ENCODE results near the gene ARHGAP5. TPM values are rescaled to one million over a fixed set of nuclear protein-coding genes. Genes with fewer than 3 reads are reported as not detected.
"Not testable (repeated sequence)": the region's sequence is repeated elsewhere in the genome, so short reads cannot be mapped to it uniquely, and the experiment has no call there.

The ARHGAP5 gene
- total RNA-seq, 2 donors from 2014 or later: 65.1 to 77.7 TPM

- H3K27ac Mint-ChIP-seq: no peak overlapping the region
- DNase-seq (no peak), ATAC-seq (no peak)
- no peak overlapping the region for H3K4me3 Mint-ChIP-seq
- H3K4me1 Mint-ChIP-seq: peaks cover 40% of the 10 kb centered on the region
- no peaks in the 10 kb centered on the region for H3K9me3 ChIP-seq (ENCODE audit: control insufficient read depth, low read length, poor library complexity, severe bottlenecking)
- H3K27me3 Mint-ChIP-seq: no peaks in the 10 kb centered on the region
- H3K36me3 Mint-ChIP-seq (ENCODE audit: low read depth): peaks cover 1% of the 10 kb centered on the region
Measured at GRCh38 chr14:32104803-32105202, 27.7 kb downstream of the ARHGAP5 start.

GRCh38 chr14:32109676-32110547 lies 32.8 kb downstream of the ARHGAP5 start:
- Mint-ChIP-seq H3K27me3 (no peaks in the 10 kb centered on the region), H3K4me1 (peaks cover 27% of the 10 kb centered on the region), H3K36me3 (ENCODE audit: low read depth) (peaks cover 2% of the 10 kb centered on the region), H3K27ac (peak overlapping the region; percentile 41), H3K4me3 (peak overlapping the region; percentile 47)
- ATAC-seq (no peak), DNase-seq (no peak)
- no peaks in the 10 kb centered on the region for H3K9me3 ChIP-seq (ENCODE audit: control insufficient read depth, low read length, poor library complexity, severe bottlenecking)

GRCh38 chr14:32110548-32110896 lies 33.4 kb downstream of the ARHGAP5 start:
- ATAC-seq: no peak
- peak overlapping the region; percentile 41 for H3K27ac Mint-ChIP-seq
- H3K4me1 Mint-ChIP-seq: peaks cover 27% of the 10 kb centered on the region
- peak overlapping the region; percentile 47 for H3K4me3 Mint-ChIP-seq
- no peak for DNase-seq
- no peaks in the 10 kb centered on the region for H3K27me3 Mint-ChIP-seq
- H3K36me3 Mint-ChIP-seq (ENCODE audit: low read depth): peaks cover 2% of the 10 kb centered on the region
- no peaks in the 10 kb centered on the region for H3K9me3 ChIP-seq (ENCODE audit: control insufficient read depth, low read length, poor library complexity, severe bottlenecking)

DNA sequence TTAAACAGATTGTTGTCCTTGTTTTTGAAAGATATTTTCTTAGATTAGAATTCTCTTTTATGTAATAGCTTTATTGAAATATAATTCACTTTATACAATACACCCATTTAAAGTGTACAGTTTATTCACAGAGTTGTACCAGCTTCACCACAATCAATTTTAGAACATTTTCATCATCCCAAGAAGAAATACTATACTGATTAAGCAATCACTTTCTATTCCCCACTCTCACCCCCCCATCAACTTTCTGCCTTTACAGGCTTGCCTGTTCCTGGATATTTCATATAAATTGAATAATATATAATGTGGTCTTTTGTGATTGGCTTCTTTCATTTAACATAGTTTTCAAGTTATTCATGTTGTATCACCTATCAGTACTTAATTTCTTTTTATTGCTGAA lies 44.4 kb downstream of the ARHGAP5 start:
- H3K4me1 Mint-ChIP-seq: peaks cover 33% of the 10 kb centered on the region

DNA sequence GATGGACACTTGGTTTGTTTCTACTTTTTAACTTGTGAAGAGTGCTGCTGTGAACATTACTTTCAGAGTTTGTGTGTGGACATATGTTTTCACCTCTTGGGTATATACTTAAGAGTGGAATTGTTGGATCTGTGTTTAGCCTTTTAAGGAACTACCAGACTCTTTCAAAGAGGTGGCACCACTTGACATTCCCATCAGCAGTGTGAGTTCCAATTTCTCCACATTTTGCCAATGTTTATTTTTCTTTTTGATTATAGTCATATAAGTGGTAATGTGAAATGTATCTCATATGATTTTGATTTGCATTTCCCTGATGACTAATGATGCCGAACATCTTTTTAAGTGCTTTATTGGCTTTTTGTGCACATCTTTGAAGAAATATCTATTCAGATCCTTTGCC lies 44.8 kb downstream of the ARHGAP5 start:
- ATAC-seq: no peak
- H3K4me3 Mint-ChIP-seq: no peak overlapping the region
- no peak for DNase-seq
- peaks cover 13% of the 10 kb centered on the region for H3K36me3 Mint-ChIP-seq (ENCODE audit: low read depth)
- peaks cover 33% of the 10 kb centered on the region for H3K4me1 Mint-ChIP-seq
- H3K9me3 ChIP-seq (ENCODE audit: control insufficient read depth, low read length, poor library complexity, severe bottlenecking): no peaks in the 10 kb centered on the region
- no peaks in the 10 kb centered on the region for H3K27me3 Mint-ChIP-seq
- H3K27ac Mint-ChIP-seq: no peak overlapping the region

More for the DNA sequence above, 44.4 kb downstream of the ARHGAP5 start:
- H3K27ac Mint-ChIP-seq: no peak overlapping the region
- H3K36me3 Mint-ChIP-seq (ENCODE audit: low read depth): peaks cover 13% of the 10 kb centered on the region
- no peak overlapping the region for H3K4me3 Mint-ChIP-seq
- H3K27me3 Mint-ChIP-seq: no peaks in the 10 kb centered on the region
- ATAC-seq (no peak), DNase-seq (no peak)
- H3K9me3 ChIP-seq (ENCODE audit: control insufficient read depth, low read length, poor library complexity, severe bottlenecking): no peaks in the 10 kb centered on the region

GRCh38 chr14:32126899-32127730 lies 50.0 kb downstream of the ARHGAP5 start:
- Mint-ChIP-seq H3K4me1 (peaks cover 33% of the 10 kb centered on the region), H3K36me3 (ENCODE audit: low read depth) (peaks cover 19% of the 10 kb centered on the region)
- not testable (repeated sequence) for H3K27ac Mint-ChIP-seq; H3K9me3 ChIP-seq (ENCODE audit: control insufficient read depth, low read length, poor library complexity, severe bottlenecking); H3K27me3 Mint-ChIP-seq; H3K4me3 Mint-ChIP-seq; DNase-seq; ATAC-seq

DNA sequence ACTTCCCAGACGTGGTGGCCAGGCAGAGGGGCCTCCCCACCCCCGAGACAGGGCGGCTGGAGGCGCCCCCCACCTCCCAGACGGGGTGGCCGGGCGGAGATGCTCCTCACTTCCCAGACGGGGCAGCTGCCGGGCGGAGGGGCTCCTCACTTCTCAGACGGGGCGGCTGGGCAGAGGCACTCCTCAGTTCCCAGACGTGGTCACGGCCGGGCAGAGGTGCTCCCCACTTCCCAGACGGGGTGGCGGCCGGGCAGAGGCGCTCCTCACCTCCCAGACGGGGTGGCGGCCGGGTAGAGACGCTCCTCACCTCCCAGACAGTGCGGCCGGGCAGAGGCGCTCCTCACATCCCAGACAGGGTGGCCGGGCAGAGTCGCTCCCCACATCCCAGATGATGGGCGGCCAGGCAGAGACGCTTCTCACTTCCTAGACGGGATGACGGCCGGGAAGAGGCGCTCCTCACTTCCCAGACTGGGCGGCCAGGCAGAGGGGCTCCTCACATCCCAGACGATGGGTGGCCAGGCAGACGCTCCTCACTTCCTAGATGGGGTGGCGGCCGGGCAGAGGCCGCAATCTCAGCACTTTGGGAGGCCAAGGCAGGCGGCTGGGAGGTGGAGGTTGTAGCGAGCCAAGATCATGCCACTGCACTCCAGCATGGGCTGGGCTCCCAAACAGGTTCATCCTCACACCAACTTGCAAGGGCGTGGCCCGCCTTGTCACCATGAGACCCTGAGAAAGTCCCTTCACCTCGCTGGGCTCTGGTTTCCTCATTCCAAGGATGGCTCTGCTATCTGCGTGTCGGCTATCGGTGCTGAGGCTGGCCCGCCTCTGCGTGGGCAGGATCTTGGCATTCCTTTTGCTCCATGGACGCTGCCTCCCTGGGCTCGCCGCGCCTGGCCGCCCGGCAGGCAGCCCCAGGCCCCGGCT lies 50.9 kb downstream of the ARHGAP5 start:
- H3K36me3 Mint-ChIP-seq (ENCODE audit: low read depth): peaks cover 19% of the 10 kb centered on the region
- ATAC-seq; DNase-seq; H3K9me3 ChIP-seq (ENCODE audit: control insufficient read depth, low read length, poor library complexity, severe bottlenecking); H3K4me3 Mint-ChIP-seq; H3K27ac Mint-ChIP-seq; H3K27me3 Mint-ChIP-seq: not testable (repeated sequence)
- peaks cover 33% of the 10 kb centered on the region for H3K4me1 Mint-ChIP-seq

DNA sequence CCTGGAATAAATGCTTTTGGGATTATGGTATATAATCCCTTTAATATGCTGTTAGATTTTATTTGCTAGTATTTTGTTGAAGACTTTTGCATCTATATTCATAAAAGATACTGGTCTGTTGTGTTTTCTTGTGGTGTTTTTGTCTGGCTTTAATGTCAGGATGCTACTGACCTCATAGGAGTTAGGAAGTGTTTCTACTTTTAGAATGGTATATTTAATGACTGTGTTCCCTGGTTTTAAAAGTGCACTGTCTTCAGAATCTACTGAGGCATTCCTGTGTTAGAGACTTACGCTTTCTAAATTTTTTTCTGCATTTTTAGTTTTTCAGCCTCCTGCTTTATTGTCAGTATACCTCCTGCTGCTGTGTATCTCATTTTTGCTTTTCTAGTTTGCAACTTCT lies 51.6 kb downstream of the ARHGAP5 start:
- H3K9me3 ChIP-seq (ENCODE audit: control insufficient read depth, low read length, poor library complexity, severe bottlenecking): no peaks in the 10 kb centered on the region
- H3K4me3 Mint-ChIP-seq: peak overlapping the region; percentile 4
- H3K27ac Mint-ChIP-seq: no peak overlapping the region
- ATAC-seq: no peak
- DNase-seq: no peak
- peaks cover 16% of the 10 kb centered on the region for H3K36me3 Mint-ChIP-seq (ENCODE audit: low read depth)
- H3K4me1 Mint-ChIP-seq: peaks cover 33% of the 10 kb centered on the region
- H3K27me3 Mint-ChIP-seq: no peaks in the 10 kb centered on the region

GRCh38 chr14:32129124-32129523 lies 52.0 kb downstream of the ARHGAP5 start:
- DNase-seq: no peak
- no peaks in the 10 kb centered on the region for H3K9me3 ChIP-seq (ENCODE audit: control insufficient read depth, low read length, poor library complexity, severe bottlenecking)
- H3K36me3 Mint-ChIP-seq (ENCODE audit: low read depth): peaks cover 13% of the 10 kb centered on the region
- no peaks in the 10 kb centered on the region for H3K27me3 Mint-ChIP-seq
- H3K4me3 Mint-ChIP-seq: no peak overlapping the region
- no peak for ATAC-seq
- no peak overlapping the region for H3K27ac Mint-ChIP-seq
- peaks cover 30% of the 10 kb centered on the region for H3K4me1 Mint-ChIP-seq

GRCh38 chr14:32131689-32132088 lies 54.6 kb downstream of the ARHGAP5 start:
- H3K9me3 ChIP-seq (ENCODE audit: control insufficient read depth, low read length, poor library complexity, severe bottlenecking); H3K27ac Mint-ChIP-seq; ATAC-seq; H3K4me3 Mint-ChIP-seq; H3K36me3 Mint-ChIP-seq (ENCODE audit: low read depth); H3K27me3 Mint-ChIP-seq; DNase-seq: not testable (repeated sequence)
- H3K4me1 Mint-ChIP-seq: peaks cover 20% of the 10 kb centered on the region

DNA sequence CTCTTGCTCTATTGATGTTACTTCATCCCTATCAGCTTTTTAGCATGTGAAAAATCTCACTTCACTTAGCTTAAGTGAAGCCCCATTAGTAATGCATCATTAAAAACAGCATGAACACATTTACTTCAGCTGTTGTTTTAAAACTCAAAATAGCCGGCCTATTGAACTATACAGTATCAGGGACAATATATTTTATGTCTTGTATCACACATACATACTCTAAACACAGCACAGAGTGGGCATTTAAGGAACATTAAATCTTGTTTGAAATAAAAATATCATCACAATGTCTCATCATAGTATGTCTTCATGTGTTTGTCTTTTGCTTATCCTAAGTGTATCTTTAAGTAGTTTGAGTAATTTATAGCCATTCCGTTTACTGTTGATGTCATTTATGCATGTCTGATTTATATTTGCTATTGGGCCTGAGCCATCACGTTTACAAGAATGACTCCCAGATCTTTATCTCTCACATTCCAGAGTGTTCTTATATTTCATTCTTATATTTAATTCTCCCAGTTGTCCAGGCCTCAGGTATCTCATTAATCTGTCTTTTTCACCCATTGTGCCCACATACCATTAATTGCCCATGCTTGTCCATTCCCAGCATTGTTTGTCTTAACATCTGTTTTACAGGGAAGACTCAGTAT lies 57.5 kb downstream of the ARHGAP5 start:
- H3K9me3 ChIP-seq (ENCODE audit: control insufficient read depth, low read length, poor library complexity, severe bottlenecking): no peaks in the 10 kb centered on the region
- Mint-ChIP-seq H3K27ac (no peak overlapping the region), H3K27me3 (no peaks in the 10 kb centered on the region), H3K4me3 (no peak overlapping the region), H3K36me3 (ENCODE audit: low read depth) (peaks cover 3% of the 10 kb centered on the region), H3K4me1 (peaks cover 19% of the 10 kb centered on the region)
- no peak for DNase-seq
- no peak for ATAC-seq

DNA sequence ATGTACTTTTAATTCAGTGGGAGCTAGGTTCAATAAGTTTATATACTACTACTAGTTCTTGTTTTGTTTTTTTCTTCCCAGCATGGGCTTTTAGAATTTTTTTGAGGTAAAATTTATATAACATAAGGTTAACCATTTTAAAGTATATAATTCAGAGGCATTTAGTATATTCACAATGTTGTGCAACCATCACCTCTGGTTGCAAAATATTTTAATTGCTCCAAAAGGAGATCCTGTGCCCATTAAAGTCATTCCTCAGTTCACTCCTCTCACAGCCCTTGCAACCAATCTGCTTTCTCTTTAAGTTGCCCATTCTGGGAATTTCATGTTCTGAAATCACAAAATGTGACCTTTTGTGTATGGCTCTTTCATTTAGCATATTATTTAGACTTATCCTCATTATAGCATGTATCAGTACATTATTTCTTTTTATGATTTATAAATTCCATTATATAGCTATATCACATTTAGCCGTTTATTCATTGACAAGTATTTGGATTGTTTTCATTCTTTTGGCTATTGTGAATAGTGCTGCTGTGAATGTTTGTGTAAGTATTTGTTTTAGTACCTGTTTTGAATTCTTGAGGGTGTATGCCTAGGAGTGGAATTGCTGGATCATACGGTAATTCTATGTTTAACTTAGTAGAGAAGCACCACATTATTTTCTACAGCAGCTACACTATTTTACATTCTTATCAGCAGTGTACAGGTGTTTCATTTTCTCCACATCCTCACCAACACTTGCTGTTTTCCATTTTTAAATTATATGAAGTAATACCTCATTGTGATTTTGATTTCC lies 59.1 kb downstream of the ARHGAP5 start:
- no peaks in the 10 kb centered on the region for H3K9me3 ChIP-seq (ENCODE audit: control insufficient read depth, low read length, poor library complexity, severe bottlenecking)
- H3K4me1 Mint-ChIP-seq: peaks cover 21% of the 10 kb centered on the region
- DNase-seq (no peak), ATAC-seq (no peak)
- no peak overlapping the region for H3K27ac Mint-ChIP-seq
- peaks cover 2% of the 10 kb centered on the region for H3K36me3 Mint-ChIP-seq (ENCODE audit: low read depth)
- H3K27me3 Mint-ChIP-seq: no peaks in the 10 kb centered on the region
- H3K4me3 Mint-ChIP-seq: no peak overlapping the region

Measured in T-helper 17 cell (primary cell).